NCI-H1105 treated with DMSO at 0.1 percent for 48 hours (cell line): ENCODE data around the gene CCM2.
"Not testable (repeated sequence)": the region's sequence is repeated elsewhere in the genome, so short reads cannot be mapped to it uniquely, and the experiment has no call there.

Source experiments
- DNase-seq: peaks from one replicate; lab custom pipeline; 2025; lab: John Stamatoyannopoulos, UW

Gene CCM2

DNA sequence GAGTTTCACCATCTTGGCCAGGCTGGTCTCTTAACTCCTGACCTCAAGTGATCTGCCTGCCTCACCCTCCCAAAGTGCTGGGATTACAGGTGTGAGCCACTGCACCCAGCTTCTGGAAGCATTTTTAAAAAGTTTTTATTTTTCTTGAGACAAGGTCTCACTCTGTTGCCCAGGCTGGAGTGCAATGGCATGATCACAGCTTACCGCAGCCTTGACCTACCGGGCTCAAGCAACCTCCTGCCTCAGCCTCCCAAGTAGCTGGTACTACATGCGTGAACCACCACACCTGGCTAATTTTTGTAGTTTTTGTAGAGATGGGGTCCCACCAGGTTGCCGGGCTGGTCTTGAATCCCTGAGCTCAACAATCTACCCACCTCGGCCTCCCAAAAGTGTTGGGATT lies 34.7 kb downstream of the CCM2 start:
- not testable (repeated sequence) for DNase-seq

DNA sequence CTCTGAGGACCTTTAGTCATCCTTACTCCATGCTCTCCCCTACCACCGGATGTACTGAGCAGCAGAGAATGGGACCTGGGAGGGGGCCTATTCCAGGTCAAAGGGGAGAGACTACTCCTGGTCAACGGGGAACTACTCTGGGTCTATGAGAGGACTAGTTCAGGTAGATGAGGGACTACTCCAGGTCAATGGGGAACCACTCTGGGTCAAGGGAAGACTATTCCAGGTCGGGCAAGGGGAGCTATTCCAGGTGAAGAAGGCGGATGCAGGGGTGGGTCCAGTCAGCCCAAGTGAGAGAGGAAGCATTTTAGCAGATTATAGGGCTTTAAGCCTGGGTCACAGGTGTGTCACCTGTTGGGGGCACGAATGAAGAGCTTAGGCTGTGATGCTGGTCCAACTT lies 35.4 kb downstream of the CCM2 start:
- no peak for DNase-seq

- DNase-seq: no peak
Observed at GRCh38 chr7:45035893-45036292, 35.9 kb downstream of the CCM2 start.

DNA sequence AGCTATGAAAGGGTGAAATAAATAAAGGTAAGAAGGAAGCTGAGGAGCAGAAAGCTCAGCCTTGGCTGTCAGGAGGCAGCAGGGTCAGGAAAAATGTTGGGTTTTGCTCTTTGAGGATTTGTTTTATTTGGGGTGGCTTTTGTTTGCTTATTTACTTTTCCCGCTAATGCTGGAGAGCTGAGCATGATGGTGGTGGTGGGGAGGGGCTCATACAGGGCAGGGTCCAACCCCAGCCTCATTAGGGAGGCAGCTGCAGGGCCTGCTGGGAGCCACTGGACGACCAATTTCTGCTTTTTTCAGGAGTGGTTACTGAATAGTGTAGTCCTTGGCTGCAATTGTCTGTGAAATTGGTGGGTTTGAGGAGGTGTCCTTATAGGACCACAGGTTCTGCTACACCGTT lies 36.3 kb downstream of the CCM2 start:
- no peak for DNase-seq

DNA sequence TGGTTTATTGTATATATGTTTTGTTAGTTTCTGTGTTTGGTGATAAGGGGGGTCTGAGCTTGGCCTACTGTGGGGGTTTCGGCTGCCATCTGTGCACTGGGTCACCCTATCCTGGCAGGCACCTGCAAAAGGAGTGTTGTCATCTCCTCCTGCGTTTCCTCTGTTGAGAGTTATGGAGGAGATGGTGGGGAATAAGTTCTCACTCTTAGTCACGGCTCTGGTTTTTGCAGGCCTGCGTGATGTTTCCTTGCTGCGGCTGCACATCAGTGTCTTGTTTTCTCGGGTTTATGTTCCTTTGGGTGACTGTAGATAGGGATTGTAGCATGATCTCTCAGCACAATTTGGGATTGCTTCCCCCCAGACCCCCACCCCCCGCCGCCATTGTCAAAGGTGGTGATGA lies 36.8 kb downstream of the CCM2 start:
- no peak for DNase-seq

- no peak for DNase-seq
Observed at GRCh38 chr7:45037876-45038275, 37.9 kb downstream of the CCM2 start.

GRCh38 chr7:45039106-45039505 lies 39.1 kb downstream of the CCM2 start:
- DNase-seq: no peak

DNA sequence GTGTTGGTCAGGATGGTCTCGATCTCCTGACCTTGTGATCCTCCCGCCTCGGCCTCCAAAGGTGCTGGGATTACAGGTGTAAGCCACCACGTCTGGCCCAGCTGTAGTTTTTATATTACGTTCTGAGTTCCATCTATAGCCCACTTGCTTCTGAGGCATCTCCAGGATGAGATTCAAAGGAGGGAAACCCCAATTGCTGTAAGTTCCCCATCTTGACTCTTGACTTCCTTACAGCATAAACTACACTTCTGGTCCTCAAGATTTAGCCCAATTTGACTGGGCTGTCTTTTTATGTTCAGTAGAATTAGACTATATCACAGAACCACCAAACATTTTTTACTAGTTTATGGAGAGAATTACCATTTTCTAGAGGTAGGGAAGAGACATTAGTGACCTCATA lies 44.3 kb downstream of the CCM2 start:
- DNase-seq: no peak

DNA sequence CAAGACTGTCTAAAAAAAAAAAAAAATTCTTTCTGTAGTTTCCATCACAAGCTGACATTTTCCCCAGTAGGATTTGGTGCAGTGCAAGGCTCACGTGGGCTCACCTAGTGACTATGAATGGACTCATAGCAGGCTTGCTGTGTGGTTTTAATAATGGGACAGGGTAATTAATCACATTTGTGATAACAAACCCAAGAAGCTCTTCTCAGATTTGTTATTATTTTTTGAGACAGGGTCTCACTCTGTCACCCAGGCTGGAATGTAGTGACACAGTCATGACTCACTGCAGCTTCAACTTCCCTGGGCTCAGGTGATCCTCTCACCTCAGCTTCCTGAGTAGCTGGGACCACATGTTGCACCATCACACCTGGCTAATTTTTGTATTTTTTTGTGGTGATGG lies 48.7 kb downstream of the CCM2 start:
- DNase-seq: no peak

GRCh38 chr7:45050198-45050597 lies 50.2 kb downstream of the CCM2 start:
- no peak for DNase-seq

- DNase-seq: no peak
Observed at GRCh38 chr7:45052011-45052410, 52.0 kb downstream of the CCM2 start.

GRCh38 chr7:45053401-45053800 lies 53.4 kb downstream of the CCM2 start:
- DNase-seq: no peak

GRCh38 chr7:45053941-45054340 lies 53.9 kb downstream of the CCM2 start:
- DNase-seq: no peak

DNA sequence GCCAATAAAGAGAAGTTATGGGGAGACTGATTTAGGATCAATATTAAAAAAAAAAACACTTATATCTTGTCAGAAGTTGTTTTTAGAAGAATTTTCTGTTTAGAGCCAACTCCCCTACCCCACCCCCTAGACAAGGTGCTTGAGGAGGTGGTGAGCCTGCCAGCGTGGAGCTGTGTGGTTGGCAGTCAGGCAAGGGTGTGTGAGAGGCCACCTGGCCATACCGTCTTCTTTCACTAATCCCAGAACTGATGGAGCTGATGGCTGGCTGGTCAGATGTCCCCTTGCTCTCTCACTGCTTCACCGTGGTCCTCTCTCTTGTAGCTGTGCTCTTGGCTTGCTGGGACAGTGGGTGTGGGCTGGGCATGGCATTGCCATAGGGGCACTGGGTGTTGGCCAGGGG lies 54.4 kb downstream of the CCM2 start:
- DNase-seq: no peak

DNA sequence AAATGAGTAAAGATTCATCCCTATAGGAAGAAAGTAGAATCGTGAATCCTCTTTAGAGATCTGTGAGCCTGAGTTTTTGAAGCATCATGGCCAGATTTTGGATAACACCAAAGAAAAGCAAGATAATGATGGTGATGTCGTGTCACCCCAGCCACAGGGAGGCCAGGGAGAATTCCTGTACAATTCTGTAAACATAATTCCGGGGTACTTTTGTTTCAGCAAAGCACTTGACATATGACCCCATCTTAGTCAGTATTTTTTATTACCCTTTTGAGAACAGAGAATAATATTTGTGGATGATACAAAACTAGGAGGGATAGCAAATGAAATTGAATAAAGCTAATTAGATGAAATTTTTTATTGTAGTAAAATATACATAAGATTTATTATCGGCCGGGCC lies 55.0 kb downstream of the CCM2 start:
- no peak for DNase-seq

GRCh38 chr7:45055594-45056219 lies 55.7 kb downstream of the CCM2 start:
- DNase-seq: no peak

- DNase-seq: no peak
Observed at GRCh38 chr7:45057878-45058277, 57.9 kb downstream of the CCM2 start.

DNA sequence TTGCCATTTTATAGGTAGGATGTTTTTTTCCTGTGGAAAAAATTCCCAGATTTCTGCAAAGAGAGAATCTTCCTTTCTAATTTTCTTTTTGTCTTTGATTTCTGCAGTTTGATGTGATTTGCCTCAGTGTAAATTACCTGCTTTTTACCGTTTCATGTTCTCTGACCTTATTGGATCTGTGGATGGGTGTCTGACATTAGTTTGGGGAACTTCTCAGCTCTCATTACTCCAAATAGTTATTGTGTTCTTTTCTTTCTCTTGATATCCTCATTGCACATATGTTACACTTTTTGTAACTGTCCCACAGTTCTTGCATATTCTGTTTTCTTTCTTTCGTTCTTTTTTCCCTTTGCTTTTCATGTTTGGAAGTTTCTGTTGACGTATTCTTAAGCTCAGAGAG lies 60.3 kb downstream of the CCM2 start:
- DNase-seq: no peak

- DNase-seq: no peak
Observed at GRCh38 chr7:45061352-45061751, 61.4 kb downstream of the CCM2 start.

DNA sequence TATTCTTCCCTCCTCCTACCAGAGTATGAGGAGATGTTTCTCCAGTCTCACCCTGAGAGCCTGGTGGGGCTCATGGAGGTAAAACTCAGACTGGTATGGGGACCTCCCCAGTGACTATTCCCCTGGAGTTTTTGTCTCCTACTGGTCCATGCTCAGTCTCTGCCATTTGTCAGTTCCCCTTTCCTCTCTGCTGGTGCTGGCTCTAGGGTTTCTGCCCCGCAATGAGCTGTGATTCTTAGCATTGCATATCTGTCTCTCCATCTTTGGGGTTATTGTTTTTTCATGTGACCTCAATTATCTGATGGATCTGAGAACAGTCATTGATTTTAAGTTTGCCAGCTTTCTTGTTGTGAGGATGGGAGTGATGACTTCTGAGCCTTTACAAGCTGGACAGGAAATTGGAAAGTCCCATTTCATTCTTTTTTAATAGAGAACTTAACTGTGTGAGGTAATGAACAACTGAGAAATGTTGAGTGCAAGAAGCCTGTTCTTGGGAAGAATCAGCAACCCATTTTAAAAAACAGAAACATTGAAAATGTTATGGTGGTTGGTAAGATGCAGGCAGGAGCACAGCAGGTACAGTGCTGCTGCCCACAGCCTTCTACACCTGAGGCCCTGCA lies 61.9 kb downstream of the CCM2 start:
- DNase-seq: no peak

- DNase-seq: no peak
Observed at GRCh38 chr7:45064047-45064725, 64.2 kb downstream of the CCM2 start.

- DNase-seq: no peak
Observed at GRCh38 chr7:45065031-45065995, 65.3 kb downstream of the CCM2 start.

DNA sequence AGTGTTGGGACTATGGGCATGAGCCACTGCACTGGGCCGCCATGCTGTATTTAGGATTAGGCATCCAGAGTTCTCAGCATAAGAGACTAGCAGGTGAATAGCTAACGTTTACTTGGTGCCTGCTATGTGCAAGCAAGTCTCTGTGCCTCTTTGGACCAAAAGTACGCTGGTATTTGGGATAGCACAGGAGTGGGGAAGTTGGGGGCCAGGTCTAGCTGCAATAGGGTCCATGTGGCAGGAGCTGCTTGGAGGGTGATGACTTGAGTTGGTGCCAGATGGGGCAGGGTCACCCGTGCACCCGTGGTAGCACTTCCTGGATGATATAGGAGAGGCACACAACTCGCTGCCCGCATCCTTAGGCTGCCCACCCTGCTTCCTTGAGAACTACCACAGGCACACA lies 66.4 kb downstream of the CCM2 start:
- no peak for DNase-seq
